Breast epithelium (tissue), 3 donors: ENCODE measurements around the gene NME3.

Source experiments
- POLR2A ChIP-seq: fragments of 450-650 bp; IDR thresholded peaks from one replicate; pipeline ENCODE4 v1.6.1; 2016; ENCODE audit warnings: antibody characterized with exemption, mild to moderate bottlenecking, moderate library complexity
- POLR2AphosphoS5 ChIP-seq, 3 donors: sonication (generic); formaldehyde crosslinking; IDR thresholded peaks; one replicate each; pipeline ENCODE4 v1.6.1; 2017; ENCODE audit warnings: antibody characterized with exemption in 3 of 3
- TF ChIP-seq, protein P1 (sequence below), 3 donors: fragments of 450-650 bp; IDR thresholded peaks; one replicate each; pipeline ENCODE4 v1.5.1; 2016 to 2017; ENCODE audit warnings: antibody characterized with exemption in 3 of 3, mild to moderate bottlenecking in 3 of 3, moderate library complexity in 3 of 3

DNA sequence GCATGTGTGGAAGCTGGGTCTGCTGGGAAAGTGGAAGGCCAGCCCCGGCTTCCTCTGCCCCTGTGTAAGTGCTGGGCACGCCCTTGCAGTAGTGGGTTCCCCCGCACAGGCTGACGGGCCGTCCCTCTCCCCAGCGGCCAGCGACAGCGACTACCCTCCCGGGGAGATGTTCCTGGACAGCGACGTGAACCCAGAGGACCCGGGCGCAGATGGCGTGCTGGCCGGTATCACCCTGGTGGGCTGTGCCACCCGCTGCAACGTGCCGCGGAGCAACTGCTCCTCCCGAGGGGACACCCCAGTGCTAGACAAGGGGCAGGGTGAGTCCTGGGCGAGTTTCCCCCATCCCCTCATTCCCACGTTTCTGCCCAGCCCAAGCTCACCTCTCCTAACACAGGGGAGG lies 5.5 kb downstream of the NME3 start:
- no peak for TF ChIP-seq POLR2A
- TF ChIP-seq, protein P1, sequence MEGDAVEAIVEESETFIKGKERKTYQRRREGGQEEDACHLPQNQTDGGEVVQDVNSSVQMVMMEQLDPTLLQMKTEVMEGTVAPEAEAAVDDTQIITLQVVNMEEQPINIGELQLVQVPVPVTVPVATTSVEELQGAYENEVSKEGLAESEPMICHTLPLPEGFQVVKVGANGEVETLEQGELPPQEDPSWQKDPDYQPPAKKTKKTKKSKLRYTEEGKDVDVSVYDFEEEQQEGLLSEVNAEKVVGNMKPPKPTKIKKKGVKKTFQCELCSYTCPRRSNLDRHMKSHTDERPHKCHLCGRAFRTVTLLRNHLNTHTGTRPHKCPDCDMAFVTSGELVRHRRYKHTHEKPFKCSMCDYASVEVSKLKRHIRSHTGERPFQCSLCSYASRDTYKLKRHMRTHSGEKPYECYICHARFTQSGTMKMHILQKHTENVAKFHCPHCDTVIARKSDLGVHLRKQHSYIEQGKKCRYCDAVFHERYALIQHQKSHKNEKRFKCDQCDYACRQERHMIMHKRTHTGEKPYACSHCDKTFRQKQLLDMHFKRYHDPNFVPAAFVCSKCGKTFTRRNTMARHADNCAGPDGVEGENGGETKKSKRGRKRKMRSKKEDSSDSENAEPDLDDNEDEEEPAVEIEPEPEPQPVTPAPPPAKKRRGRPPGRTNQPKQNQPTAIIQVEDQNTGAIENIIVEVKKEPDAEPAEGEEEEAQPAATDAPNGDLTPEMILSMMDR (IDR thresholded peaks at IDR 0.05): no peak
- TF ChIP-seq POLR2AphosphoS5 (IDR thresholded peaks at IDR 0.05): no peak
